Liver (tissue), 9 donors: ENCODE measurements around the gene USP48. TPM values are rescaled to one million over a fixed set of nuclear protein-coding genes. Genes with fewer than 3 reads are reported as not detected.

ENCODE experiments used
- DNase-seq: peaks from one replicate; pipeline ENCODE4 v3.0.0-alpha.2; 2017; ENCODE audit warnings: low spot score
- H3K27ac ChIP-seq, 2 donors: one replicate each; pipeline ENCODE4 v1.7.0; 2013; ENCODE audit warnings: inconsistent platforms in 2 of 2, low read length in 2 of 2, control low read depth in 1 of 2, low read depth in 1 of 2, mild to moderate bottlenecking in 1 of 2
- H3K27me3 ChIP-seq, 4 donors: one replicate each; pipeline versions ENCODE4 v1.6.1 to v1.7.0; 2013; ENCODE audit warnings: low read length in 3 of 4, inconsistent platforms in 1 of 4, mild to moderate bottlenecking in 1 of 4, moderate library complexity in 1 of 4; ENCODE audit not compliant: control insufficient read depth in 4 of 4, insufficient read depth in 4 of 4
- H3K36me3 ChIP-seq, 4 donors: one replicate each; pipeline versions ENCODE4 v1.6.1 to v1.7.0; 2013; ENCODE audit warnings: low read length in 3 of 4, mild to moderate bottlenecking in 3 of 4, low read depth in 1 of 4, moderate library complexity in 1 of 4; ENCODE audit not compliant: control insufficient read depth in 4 of 4, insufficient read depth in 3 of 4
- H3K4me1 ChIP-seq, 4 donors: one replicate each; pipeline versions ENCODE4 v1.6.1 to v1.7.0; 2013; ENCODE audit warnings: low read length in 3 of 4, mild to moderate bottlenecking in 3 of 4, moderate library complexity in 1 of 4; ENCODE audit not compliant: control insufficient read depth in 4 of 4, insufficient read depth in 4 of 4
- H3K4me3 ChIP-seq, 3 donors: one replicate each; pipeline versions ENCODE4 v1.6.1 to v1.7.0; 2013; ENCODE audit warnings: low read length in 3 of 3, control low read depth in 1 of 3, low read depth in 1 of 3, mild to moderate bottlenecking in 1 of 3
- H3K9ac ChIP-seq, 2 donors: one replicate each; pipeline ENCODE4 v1.7.0; 2013; ENCODE audit warnings: low read length in 2 of 2, mild to moderate bottlenecking in 2 of 2, moderate library complexity in 2 of 2, control low read depth in 1 of 2, low read depth in 1 of 2
- H3K9me3 ChIP-seq, 4 donors: one replicate each; pipeline versions ENCODE4 v1.6.1 to v1.7.0; 2013; ENCODE audit warnings: low read length in 3 of 4; ENCODE audit not compliant: control insufficient read depth in 4 of 4
- ATF3 ChIP-seq: IDR thresholded peaks from 2 replicates; pipeline ENCODE4 v1.6.1; 2016; ENCODE audit warnings: antibody characterized with exemption
- CTCF ChIP-seq: fragments of 150-350 bp; IDR thresholded peaks from 2 replicates; pipeline ENCODE4 v1.5.1; 2017; ENCODE audit warnings: improper control_type of control experiment, low read depth, low read length; ENCODE audit not compliant: missing input control
- FOXA1 ChIP-seq: IDR thresholded peaks from 2 replicates; pipeline ENCODE4 v1.6.1; 2016; ENCODE audit warnings: antibody characterized with exemption
- FOXA2 ChIP-seq: IDR thresholded peaks from 2 replicates; pipeline ENCODE4 v1.6.1; 2016; ENCODE audit warnings: antibody characterized with exemption
- GABPA ChIP-seq, 2 donors: IDR thresholded peaks in 1 of 2; conservative IDR thresholded peaks in 1 of 2; 2 replicates each; pipeline ENCODE4 v1.6.1; 2016; ENCODE audit warnings: antibody characterized with exemption in 2 of 2, mild to moderate bottlenecking in 1 of 2, moderate library complexity in 1 of 2
- HNF4A ChIP-seq, 2 donors: conservative IDR thresholded peaks; 2 replicates each; pipeline ENCODE4 v1.6.1; 2016; ENCODE audit warnings: antibody characterized with exemption in 2 of 2, mild to moderate bottlenecking in 2 of 2
- JUND ChIP-seq, 2 donors: IDR thresholded peaks; 2 replicates each; pipeline ENCODE4 v1.6.1; 2016; ENCODE audit warnings: antibody characterized with exemption in 2 of 2
- MAX ChIP-seq: IDR thresholded peaks from 2 replicates; pipeline ENCODE4 v1.6.1; 2016; ENCODE audit warnings: antibody characterized with exemption
- NR2F2 ChIP-seq: IDR thresholded peaks from 2 replicates; pipeline ENCODE4 v1.6.1; 2016; ENCODE audit warnings: antibody characterized with exemption
- RAD21 ChIP-seq, 2 donors: IDR thresholded peaks; 2 replicates each; pipeline ENCODE4 v1.6.1; 2016; ENCODE audit warnings: antibody characterized with exemption in 2 of 2, mild to moderate bottlenecking in 2 of 2
- REST ChIP-seq: IDR thresholded peaks from 2 replicates; pipeline ENCODE4 v1.6.1; 2016; ENCODE audit warnings: antibody characterized with exemption, mild to moderate bottlenecking
- RXRA ChIP-seq, 2 donors: IDR thresholded peaks; 2 replicates each; pipeline ENCODE4 v1.6.1; 2017 to 2018; ENCODE audit warnings: antibody characterized with exemption in 2 of 2, mild to moderate bottlenecking in 1 of 2
- TAF1 ChIP-seq: conservative IDR thresholded peaks from 2 replicates; pipeline ENCODE4 v1.6.1; 2016; ENCODE audit warnings: antibody characterized with exemption, mild to moderate bottlenecking
- YY1 ChIP-seq: IDR thresholded peaks from 2 replicates; pipeline ENCODE4 v1.6.1; 2016; ENCODE audit warnings: antibody characterized with exemption, mild to moderate bottlenecking
- ZBTB33 ChIP-seq: IDR thresholded peaks from 2 replicates; pipeline ENCODE4 v1.6.1; 2016; ENCODE audit warnings: antibody characterized with exemption
- WGBS: extraction: QIAGEN DNeasy Blood & Tissue Kit; methylation state at CpG from one replicate; pipeline ENCODE4 v1.1.7; 2013; 5-methylcytosine and 5-hydroxymethylcytosine counted together
- polyA plus RNA-seq, 2 donors: library from polyadenylated mRNA; stranded (reverse) in 1 of 2; unstranded in 1 of 2; fragments of 200-250 nt in 1 of 2; fragments of >200 nt in 1 of 2; fragmentation: Nextera tagmentation in 1 of 2; extraction: Ambion mirVana in 1 of 2; gene quantifications; one replicate each; pipeline versions ENCODE4 v1.2.1 to v1.2.3, GENCODE V29; 2013 to 2015
- total RNA-seq, 2 donors: library from RNA; depleted of rRNA; stranded (reverse); fragments of >200 nt; gene quantifications; one replicate each; pipeline ENCODE4 v1.2.3, GENCODE V29; 2014
- donor health status: healthy.
- donor health status: healthy.
- donor health status: healthy.
- donor health status: healthy.
- donor health status: healthy.

USP48 gene
- total and polyA plus RNA-seq, 4 donors = 7.8 to 34.9 (median 23.1) TPM

GRCh38 chr1:21691739-21692138 lies 91.2 kb downstream of the USP48 start:
- peaks cover 6 to 44% (median 35%) of the 10 kb centered on the region in 4 donors for H3K36me3 ChIP-seq
- no peaks in the 10 kb centered on the region for H3K4me1 ChIP-seq
- TF ChIP-seq TAF1 = no peak
- no peak for TF ChIP-seq NR2F2
- H3K9ac ChIP-seq = no peak overlapping the region
- 89% methylated on average over 3 of the region's 3 CpGs for WGBS
- no peak overlapping the region for H3K27ac ChIP-seq
- H3K9me3 ChIP-seq = no peaks in the 10 kb centered on the region
- no peak for DNase-seq
- H3K4me3 ChIP-seq = no peak overlapping the region
- no peaks in the 10 kb centered on the region for H3K27me3 ChIP-seq

- WGBS = 96% methylated on average over 6 of the region's 6 CpGs
- no peak overlapping the region for H3K9ac ChIP-seq
These were observed 93.1 kb downstream of the USP48 start for GRCh38 chr1:21689661-21690372.

More at GRCh38 chr1:21689661-21690372, 93.1 kb downstream of the USP48 start:
- Histone ChIP-seq H3K36me3 (peaks cover 5 to 44% (median 43%) of the 10 kb centered on the region in 4 donors), H3K27me3 (no peaks in the 10 kb centered on the region), H3K4me1 (no peaks in the 10 kb centered on the region), H3K27ac (no peak overlapping the region), H3K4me3 (no peak overlapping the region), H3K9me3 (no peaks in the 10 kb centered on the region)
- DNase-seq = no peak
- TF ChIP-seq FOXA1 (no peak), FOXA2 (no peak), RAD21 (IDR thresholded peaks at IDR 0.05) (no peak), CTCF (no peak), ATF3 (no peak), ZBTB33 (no peak), REST (no peak), MAX (no peak), RXRA (IDR thresholded peaks at IDR 0.05) (no peak), YY1 (no peak), JUND (IDR thresholded peaks at IDR 0.05) (no peak), TAF1 (no peak), HNF4A (conservative IDR thresholded peaks at IDR 0.05) (no peak), GABPA (IDR thresholded peaks at IDR 0.05 in 1 of 2, conservative IDR thresholded peaks at IDR 0.05 in 1 of 2) (no peak), NR2F2 (no peak)
